Cortex of kidney (tissue), 1 donor: ENCODE data around the gene SSRP1.
"Not testable (repeated sequence)": the region's sequence is repeated elsewhere in the genome, so short reads cannot be mapped to it uniquely, and the experiment has no call there.

Experiments
- DNase-seq: peaks from one replicate; lab custom pipeline; 2025; lab: John Stamatoyannopoulos, UW

SSRP1 gene

GRCh38 chr11:57300785-57301184 is 34.9 kb downstream of the SSRP1 start:
- DNase-seq = no peak

DNA sequence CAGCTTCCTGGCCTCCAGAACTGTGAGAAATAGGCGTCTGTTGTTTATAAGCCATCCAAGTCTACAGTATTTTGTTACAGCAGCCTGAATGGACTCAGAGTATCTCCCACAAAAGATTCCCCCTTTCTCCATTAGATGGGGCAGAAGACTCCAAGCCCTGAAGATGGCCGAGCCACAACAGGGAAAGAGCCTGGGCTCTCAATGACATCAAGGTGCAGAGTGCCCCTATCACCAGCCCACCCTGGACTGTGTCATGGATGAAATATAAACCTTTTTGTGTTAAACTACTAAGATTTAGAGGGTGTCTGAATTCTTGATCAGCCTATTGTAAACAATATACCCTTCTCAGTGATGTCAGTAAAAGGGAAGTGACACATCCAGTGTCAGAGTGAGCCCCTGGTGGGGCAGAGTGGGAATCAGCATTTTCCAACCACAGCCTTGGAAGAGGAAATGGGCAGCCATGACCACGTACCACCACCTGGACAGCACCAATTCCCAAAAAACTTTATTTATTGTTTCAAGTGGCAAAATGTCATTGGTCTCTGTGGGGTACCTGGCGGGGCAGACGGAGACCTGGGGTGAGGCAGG is 36.4 kb downstream of the SSRP1 start:
- no peak for DNase-seq

- DNase-seq = no peak
These were observed 38.5 kb downstream of the SSRP1 start for GRCh38 chr11:57297221-57297620.

- not testable (repeated sequence) for DNase-seq
These were observed 39.5 kb downstream of the SSRP1 start for GRCh38 chr11:57296205-57296604.

- no peak for DNase-seq
These were observed 41.2 kb downstream of the SSRP1 start for GRCh38 chr11:57294225-57295131.

DNA sequence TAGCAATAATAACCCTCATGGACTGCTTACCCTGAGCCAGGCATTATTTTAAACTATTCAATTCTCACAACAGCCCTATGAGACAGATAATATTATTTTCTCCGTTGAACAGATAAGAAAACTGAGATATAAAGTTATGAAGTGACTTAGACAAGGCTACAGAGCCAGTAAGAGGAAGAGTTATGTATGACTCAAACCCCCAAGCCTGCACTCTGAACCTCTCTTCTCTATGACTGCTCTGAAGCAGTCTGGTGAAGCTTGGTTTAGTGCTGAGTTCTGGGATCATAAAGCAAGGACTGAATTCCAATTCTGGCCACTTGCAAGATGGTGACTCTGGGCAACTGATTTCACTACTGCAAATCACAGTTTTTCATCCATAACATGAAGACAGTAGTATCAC is 45.4 kb downstream of the SSRP1 start:
- DNase-seq = no peak

- no peak for DNase-seq
These were observed 46.7 kb downstream of the SSRP1 start for GRCh38 chr11:57288771-57289579.

GRCh38 chr11:57287884-57288283 is 47.8 kb downstream of the SSRP1 start:
- DNase-seq = no peak

- no peak for DNase-seq
These were observed 52.3 kb downstream of the SSRP1 start for GRCh38 chr11:57283231-57283990.

DNA sequence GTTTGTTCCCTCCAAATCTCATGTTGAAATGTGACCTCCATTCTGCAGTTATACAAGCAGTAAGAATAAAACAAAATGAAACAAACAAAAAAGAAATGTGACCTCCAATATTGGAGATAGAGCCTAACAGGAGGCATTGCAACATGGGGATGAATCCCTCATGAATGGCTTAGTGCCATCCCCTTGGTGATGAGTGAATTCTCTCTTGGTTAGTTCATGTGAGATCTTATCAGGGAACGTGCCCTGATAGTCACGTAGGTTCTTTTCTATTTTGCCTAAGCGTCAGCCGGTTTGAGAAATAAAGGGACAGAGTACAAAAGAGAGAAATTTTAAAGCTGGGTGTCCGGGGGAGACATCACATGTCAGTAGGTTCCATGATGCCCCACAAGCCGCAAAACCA is 54.1 kb downstream of the SSRP1 start:
- DNase-seq = not testable (repeated sequence)

GRCh38 chr11:57279116-57279515 is 56.6 kb downstream of the SSRP1 start:
- DNase-seq = no peak

GRCh38 chr11:57278721-57279095 is 57.0 kb downstream of the SSRP1 start:
- no peak for DNase-seq

- DNase-seq = no peak
These were observed 57.6 kb downstream of the SSRP1 start for GRCh38 chr11:57277845-57278720.

GRCh38 chr11:57276971-57277675 is 58.6 kb downstream of the SSRP1 start:
- DNase-seq = no peak

- no peak for DNase-seq
These were observed 59.3 kb downstream of the SSRP1 start for GRCh38 chr11:57276169-57276970.
